Femur (tissue), 1 donor: ENCODE results near the gene SCUBE1.
A peak's percentile ranks its signal among the peaks of the same experiment; 100 is the strongest.
"Not testable (repeated sequence)": the region's sequence is repeated elsewhere in the genome, so short reads cannot be mapped to it uniquely, and the experiment has no call there.

Experiments used
- DNase-seq: peaks from one replicate; pipeline ENCODE4 v3.0.0-alpha.2; 2017

SCUBE1 gene

DNA sequence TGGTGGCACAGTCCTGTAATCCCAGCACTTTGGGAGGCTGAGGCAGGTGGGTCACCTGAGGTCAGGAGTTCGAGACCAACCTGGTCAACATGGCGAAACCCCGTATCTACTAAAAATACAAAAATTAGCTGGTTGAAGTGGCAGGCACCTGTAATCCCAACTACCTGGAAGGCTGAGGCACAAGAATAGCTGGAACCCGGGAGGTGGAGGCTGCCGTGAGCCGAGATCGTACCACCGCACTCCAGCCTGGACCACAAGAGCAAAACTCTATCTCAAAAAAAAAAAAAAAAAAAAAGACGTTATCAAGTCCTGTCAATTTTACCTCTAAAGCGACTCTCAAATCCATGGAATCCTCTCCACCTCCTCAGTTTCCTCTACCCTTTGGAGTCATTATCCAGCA, 12.5 kb upstream of the SCUBE1 start:
- DNase-seq: not testable (repeated sequence)

DNA sequence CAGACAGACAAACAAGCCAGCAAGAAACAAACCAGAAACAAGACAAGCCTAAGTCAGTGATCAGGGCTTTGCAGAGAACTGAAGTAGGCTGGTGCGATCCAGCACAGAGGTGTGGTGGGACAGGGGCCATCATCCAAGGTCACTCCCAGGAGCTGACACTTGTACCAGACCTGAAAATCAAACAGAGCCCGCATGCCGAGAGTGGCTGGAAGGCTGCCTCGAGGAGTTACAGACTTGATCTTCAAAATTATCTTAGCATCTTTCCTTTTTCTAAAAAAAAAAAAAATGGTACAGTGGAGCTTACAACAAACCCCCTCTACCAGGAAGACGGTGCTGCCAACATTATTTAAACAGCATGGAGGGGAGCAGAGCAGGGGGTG, 8.8 kb upstream of the SCUBE1 start:
- DNase-seq: no peak

DNA sequence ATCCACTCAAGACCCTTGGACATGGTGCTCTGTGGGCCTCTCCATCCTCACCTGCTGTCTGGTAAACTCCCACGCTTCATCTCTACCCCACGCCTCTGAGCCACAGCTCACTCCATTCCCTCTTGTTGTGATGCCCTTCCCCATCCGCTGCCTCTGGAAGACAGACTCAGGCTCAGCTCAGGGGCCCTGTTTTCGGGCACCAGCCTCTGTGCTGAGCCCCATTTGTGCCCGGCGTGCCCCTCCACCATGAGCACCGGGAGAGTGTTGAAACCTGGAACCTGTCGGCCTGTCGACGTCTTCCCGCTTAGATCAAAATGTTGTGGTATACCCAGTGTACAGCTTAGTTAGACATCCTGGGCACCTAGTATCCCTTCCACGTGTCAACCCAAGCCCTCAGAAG, 6.5 kb upstream of the SCUBE1 start:
- DNase-seq: no peak

DNA sequence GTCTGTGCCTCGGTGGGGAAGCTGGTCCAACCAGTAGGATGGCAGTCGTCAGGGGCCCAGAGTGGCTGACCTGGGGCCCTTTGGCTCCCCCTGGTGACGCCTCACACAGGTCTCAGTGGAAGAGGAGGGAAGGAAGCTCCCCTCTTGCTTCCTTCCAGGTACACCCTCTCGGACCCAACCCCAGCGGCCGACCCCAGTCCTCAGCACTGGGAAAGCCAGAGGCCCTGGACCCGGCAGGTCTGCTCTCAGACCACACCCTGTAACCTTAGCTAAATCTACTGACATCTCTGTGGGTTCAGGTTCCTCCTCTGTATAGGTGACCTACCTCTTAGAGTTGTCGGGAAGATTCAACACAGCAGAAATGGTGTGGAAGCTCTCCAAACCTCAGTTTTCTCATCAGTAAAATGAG, 3.4 kb upstream of the SCUBE1 start:
- peak; percentile 64 for DNase-seq

DNA sequence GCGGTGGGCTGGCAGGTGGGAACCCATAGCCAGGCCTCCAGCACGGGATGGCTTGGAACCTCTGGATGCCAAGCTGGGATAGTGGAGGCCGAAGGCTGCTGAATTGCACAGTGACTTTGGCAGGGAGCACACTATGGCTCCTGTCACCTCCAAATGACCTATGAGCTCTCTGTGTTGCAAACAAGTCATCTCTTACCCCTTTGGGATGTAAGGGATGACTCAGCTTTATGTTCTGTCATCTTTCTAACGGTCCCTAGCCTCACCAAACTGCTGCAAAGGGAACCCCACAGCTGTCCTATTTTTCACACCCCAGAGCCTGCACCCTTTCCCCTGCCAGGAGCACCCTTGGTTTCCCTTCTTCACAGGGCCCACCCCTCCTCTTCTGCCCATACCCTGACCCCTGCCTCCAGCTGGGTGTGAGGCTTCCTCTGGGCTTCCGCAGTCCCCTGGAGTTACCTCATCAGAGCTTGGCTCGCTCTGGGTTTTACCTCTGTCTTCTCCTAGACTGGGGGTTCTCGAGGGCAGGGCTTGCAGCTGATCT, 2.7 kb upstream of the SCUBE1 start:
- DNase-seq: no peak

DNA sequence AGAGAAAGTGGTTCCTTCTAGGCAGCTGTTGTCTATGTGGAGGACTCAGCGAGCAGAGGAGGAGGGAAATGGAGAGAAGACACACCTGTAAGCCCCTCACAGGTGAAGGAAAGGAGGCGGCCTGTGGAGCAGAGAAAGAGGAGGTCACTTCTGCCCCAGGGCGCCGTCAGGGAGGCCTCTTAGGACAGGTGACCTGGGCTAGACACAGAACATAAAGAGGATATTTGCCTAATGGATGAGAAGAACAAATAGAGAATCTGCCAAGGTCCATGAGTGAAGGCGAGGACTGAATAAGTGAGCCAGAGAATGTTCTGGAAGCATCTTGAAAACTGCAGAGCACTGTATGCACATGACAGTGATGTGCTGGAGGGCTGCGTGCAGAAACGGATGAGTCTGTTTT, 2.2 kb upstream of the SCUBE1 start:
- DNase-seq: no peak

DNA sequence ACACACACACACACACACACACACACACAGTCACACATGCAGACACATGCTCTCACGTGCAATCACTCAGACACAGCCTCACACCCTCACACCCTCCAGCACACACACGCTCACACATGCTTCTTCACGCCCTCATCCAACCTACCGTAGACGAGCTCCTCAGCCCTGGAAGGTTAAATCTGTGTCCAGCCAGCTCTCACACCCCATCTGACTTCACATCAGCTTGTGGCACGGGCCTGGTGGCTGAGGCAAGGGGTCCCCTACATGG, 1.3 kb upstream of the SCUBE1 start:
- no peak for DNase-seq

DNA sequence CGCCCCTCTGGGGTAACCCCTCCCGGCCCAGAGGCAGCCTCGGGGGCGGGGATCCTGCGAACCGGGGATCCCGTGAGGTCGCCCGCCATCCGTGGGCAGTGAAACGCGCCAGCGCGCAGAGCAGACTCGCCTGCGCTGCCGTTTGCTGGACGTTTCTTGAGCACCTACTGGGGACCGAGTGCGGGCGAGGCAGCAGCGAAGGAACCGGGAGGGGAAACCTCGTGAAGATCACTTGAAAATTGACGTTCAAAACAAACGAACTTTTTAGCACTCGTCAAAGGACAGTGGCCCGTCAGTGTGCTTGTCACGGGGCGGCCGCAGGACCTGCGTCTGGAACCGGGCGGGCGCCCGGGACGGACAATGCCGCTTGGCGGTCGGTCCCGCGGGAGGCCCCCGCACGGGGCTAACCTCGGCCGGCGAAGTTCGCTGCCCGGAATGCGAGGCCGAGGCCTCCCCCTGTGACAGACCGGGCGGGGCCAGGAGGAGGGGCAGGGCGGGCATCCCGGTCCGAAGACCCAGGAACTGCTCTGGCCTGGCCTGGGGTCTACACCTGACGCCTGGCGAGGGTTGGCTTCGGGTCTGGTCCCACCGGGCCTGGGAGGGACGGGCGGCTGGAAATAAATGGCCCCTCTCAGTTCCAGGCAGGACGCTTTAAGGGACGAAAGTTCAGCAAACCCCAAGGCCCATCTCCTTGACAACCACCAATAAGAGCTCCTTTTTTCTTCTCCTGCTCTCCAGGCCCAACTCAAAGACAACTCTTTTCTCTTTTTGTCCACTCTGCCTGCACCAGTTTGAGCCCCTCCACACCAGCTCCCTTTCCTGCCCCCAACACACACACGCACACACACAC, 723 bp upstream of the SCUBE1 start:
- no peak for DNase-seq

DNA sequence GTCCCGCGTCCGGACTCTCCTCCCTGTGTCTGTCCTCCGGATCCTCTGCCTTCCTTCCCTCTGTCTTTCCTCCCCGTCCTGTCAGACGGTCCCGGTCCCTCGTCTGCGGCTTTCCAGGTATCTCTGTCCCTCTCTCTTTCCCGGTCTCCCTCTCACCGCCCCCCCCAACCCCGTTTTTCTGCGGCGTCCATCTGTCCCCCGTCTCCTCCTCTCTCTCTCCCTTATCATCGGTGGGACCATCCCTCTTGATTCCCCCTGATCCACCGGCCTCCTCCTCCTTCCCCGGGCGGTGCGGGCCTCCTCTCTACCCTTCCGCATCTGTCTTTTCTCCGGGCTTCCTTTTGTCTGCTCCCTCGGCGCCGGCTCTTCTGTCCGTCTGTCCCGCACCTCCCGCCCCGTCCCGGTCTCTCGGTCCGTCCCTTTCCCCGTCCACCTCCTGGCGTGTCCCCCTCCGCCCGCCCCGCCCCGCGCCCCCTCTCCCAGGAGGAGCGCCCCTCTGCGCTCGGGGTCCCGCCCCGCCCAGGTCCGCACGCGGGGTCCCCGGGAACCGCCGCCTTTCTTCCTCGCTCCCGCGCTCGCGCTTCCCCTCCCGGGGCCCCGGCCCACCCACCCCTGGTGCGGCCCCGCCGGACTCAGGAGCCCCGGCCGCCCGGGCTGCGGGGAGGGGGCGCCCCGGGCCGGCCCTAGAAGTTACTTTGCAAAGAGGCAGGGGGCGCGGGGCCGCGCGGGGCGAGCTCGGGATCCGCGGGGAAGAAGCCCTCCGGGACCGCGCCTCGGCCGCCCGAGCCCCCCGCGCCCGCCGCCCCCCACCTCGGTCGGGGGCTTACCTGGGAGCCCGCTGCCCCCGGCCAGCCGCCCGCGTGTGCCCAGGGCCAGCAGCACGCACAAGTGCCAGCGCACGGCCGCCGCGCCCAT, 568 bp downstream of the SCUBE1 start:
- no peak for DNase-seq

DNA sequence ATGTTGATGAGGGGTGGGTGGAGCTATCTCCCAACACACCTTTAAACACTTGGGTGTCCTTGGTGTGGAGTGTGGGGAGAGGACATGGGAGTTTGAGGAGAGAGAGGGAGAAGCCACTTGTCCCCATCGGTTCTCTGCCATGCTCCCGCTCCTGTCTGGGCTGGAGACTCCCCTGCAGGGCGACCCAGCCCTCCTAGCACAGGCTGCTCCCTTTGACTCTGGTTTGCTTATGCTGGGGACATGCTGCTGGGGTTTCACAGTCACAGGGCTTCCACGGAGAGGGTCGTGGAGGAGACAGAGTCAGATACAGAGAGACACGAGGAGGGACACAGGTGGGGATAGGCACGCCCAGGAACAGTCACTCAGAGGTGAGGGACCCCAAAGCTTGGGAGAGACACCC, 1.6 kb downstream of the SCUBE1 start:
- DNase-seq: no peak

DNA sequence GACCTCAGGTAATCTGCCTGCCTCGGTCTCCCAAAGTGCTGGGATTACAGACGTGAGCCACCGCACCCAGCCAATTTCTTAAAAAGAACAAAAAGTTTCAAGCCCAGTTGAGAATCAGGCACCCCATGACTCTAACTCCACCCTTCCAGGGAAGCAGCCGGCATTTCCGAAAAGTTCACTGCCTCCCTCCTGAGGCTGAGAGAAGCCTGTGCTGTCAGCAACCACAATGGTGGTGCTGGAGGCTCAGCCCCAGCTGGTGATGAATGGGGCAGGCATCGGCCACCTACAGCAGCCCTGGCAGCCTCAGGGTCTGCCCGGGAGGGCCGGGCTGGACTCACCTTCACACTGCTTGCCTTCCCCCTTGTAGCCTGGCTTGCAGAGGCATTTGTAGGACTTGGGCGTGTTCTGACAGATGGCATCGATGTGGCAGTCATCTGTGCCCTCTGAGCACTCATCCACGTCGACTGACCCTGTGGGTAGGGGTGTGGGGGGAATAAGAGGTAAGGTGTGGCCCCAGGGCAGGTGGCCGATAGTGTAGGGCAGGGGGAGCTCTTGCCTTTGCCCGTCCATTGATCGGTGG, 4.3 kb downstream of the SCUBE1 start:
- no peak for DNase-seq

DNA sequence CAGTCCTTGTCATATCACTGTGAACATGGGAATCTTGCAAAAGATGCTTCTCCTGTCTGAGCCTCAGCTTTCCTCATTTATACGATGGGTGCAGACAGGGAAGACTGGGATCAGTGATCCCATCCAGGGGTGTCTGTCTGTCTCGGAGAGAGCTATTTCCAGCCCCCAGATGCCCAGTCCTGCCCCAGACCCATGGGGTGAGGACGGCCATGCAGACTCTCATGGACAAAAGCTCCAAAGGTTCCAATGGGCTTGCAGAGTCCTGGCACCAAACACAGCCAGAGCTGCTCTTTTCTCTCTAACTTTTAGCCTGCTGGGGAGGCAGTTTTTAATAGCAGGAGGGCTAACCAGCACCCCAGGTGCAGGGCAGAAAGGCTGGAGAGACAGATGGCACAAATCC, 5.2 kb downstream of the SCUBE1 start:
- no peak for DNase-seq

DNA sequence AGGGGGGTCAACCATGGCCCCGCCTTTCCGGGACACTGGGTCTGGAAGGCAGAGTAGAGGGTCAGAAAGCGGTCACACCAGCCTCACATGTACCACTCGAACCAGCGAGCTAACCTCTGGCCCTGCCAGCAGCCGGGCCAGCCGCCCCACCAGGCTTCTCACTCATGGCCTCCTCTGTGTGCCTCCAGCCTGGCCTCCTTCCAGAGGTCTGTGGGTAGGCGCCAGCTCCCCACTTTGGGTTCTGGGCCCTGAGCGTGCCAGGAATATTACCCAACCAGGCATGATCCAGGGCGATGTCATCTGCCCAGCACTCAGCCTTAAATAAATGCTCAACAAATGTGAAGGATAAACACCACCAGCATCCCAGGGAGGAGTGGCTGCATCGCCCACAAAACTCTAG, 5.8 kb downstream of the SCUBE1 start:
- no peak for DNase-seq

DNA sequence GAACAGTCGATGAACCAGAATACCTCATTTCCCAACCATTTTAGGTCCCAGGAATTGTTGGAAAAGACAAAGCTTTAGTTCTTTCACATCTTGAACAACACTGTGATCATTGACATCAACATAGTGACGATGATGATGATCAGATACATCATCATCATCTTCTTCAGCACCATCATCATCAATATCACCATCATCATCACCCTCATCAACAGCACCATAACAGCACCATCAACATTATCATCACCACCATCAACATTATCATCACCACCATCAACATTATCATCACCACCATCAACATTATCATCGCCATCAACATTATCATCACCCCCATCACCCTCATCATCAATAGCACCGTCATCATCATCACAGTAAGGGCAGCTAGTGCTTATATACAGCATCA, 8.8 kb downstream of the SCUBE1 start:
- DNase-seq: no peak

DNA sequence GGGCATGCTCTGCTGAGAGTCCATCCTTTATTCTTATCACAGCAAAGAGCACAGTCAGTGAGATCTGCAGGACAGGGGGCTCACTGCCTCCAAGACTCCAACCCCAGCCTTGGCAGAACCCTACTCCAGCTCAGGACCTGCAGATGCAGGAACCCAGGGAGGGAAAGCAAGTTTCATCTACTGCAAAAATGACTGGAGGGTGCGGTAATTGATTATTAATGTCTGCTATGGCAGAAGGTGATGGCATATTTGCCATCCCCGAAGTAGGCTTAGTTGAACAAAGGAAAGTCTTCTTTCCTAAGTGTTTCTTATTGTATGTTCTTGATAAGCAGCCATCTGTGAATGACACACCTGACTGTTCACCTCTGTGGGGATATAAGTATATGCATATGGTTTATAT, 9.2 kb downstream of the SCUBE1 start:
- no peak for DNase-seq

DNA sequence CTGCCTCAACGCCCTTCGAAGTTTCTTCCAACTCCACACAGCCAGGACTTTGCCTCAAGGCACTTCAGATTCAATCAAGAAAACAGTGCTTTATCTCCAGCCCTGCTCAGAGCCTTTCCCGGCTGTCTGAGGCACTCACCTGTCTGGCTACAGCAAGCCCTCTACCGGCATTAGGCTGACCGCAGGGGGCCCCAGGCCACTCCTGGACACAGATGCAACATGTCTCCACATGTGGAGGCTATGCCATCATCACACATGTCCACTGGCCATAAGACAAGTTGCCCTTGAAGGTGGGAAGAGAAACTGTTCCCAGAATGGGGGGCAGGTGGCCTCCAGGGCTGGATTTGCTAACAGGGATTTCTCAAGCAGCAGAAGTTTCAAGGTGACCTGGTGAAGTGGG, 10.0 kb downstream of the SCUBE1 start:
- no peak for DNase-seq

DNA sequence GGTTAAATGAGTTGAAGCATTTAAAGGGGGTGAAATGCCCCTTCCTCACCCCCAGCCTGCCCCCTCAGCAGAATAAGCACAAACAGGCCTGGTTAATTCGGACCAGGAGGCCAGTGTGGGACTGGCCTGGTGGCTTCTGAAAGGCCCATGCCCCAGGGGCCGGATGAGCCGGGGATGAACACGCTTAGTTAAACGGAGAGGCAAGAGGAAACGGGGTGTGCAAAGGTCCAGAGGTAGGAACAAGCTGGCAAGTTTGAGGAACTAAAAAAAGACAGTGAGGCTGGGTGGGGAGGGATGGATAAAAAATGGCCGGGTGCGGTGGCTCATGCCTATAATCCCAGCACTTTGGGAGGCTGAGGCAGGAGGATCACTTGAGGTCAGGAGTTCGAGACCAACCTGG, 11.5 kb downstream of the SCUBE1 start:
- no peak for DNase-seq

DNA sequence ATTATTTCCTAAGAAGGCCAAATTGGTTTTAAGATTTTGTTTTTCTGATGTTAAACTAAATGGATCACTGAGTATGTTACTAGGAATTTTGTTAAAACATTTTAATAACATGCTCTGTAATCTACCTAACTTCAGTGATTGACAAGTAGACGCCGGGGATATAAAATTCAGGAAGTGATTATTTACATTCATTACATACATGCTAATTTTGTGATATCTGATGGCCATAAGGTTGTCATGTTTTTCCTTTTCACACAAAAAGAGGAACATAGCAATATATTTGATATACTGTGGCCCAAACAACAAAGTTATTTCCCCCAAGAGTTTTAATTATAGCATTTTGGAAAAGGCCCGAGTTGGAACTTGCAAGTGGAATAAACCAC, 12.1 kb downstream of the SCUBE1 start:
- no peak for DNase-seq

DNA sequence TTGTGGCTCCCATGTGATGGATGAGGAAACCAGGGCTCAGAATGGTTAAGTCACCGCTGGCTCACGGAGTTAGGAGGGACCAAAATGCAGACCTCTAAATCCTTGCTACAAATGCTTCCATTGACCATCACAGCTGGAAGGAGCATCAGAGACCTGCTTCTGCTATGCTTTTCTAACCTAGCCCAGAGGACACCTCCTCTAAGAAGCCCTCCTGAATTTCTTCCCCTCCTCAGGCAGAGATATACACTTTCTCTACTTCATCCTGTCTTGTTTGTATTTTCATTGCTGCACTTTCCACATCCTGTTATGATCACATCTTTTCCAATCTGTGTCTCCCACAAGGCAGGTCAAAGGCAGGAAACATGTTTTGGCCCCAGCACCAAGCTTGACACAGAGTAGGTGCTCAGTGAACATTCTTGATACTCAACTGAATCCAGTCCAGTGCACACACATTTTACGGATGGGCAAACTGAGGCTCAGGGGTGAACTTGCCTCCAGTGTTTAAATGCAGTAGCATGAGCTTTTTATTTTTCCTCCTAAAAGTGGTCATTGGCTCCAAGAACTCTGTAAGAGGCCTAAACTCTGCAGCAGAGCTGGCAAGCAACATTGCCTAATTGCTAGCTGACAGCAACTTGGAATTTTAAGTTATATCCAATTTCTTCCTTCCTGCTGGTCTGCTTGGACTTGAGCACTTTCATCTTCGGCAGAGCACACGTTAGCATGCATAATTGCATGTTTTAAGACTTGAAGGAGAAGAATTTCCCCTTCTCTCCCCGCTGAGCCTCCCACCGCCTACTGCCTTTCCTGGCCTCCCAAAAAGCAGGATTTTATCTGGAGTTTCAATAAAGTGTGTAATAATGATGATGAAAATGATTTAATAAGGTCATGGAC, 12.7 kb downstream of the SCUBE1 start:
- peak; percentile 56 for DNase-seq

DNA sequence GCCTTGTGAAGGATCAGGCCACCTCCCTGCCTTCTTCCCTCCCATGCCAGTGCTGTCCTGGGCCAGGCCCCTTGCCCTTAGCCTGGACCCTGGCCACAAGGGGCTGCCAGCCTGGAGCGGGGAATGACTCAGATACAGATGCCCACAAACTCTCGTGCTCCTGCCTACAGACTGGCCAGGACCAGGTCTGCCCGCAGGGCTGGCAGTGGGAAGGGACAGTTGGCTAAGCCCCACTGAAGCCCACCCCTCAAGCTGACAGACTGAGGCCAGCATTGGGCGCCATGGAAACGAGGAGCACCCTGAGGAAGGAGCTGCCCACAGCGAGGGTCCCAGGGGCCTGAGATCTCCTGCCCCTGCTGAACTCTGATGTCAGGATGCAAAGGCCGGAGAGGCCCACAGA, 14.1 kb downstream of the SCUBE1 start:
- no peak for DNase-seq

DNA sequence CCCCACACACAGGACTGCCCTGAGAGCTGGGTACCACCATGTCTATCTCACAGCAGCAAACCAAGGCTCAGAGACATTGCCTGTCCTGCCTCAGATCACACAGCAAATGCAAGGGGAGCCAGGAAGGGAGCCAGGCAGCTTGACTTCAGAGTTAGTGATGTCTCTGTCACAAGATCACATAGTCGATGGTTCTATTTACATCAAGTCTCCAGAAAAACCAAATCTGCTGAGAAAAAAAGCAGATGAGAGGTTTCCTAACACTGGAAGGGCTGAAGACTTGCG, 16.1 kb downstream of the SCUBE1 start:
- DNase-seq: no peak

DNA sequence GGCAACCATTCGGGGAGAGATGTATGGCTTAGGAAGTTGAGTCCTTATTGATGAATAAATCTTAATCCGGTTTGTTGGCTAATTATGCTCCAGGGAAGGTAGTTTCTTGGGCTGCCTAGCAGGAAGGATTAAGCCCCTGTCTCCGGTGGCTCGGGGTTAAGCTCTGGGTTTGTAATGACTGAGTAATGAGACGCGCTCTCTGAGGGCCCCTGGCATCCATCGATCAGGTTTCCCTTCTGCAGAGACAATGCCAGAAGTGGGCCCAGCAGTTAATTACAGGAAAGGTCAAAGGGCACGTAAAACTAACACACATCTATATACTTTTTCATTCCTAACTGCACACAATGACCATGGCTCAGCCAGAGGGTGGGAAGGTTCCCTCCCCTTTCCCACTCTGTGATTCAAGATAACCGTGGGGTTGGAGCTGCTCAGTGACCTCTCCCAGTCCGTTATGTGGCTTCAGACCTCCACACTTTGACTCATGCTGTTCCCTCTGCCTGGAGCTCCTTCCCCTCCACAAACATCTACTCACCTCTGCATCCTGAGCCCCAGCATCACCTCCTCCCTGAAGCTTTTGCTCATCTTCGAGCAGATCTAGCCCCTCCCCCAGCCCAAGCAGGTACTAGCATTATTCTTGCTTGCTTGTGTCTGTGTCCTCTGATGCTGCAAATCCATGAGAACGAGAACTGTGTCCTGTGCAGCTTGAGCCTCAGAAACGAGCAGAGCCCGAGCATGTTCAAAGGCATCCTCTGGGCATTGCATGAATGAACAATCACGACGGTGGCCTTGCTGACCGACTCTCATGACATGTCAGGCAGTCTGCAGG, 16.6 kb downstream of the SCUBE1 start:
- no peak for DNase-seq
